Retinal pigment epithelial cell (primary cell): Measurements from ENCODE around the gene P2RY2.

Experiments
- DNase-seq: peaks from one replicate; pipeline ENCODE4 v3.0.0-alpha.2; 2010; ENCODE audit warnings: low read depth
- H3K4me3 ChIP-seq: 2 replicates; pipeline ENCODE4 v1.5.1; 2011; ENCODE audit warnings: mild to moderate bottlenecking, low read length, control low read depth, moderate library complexity
- TF ChIP-seq, protein P1 (sequence below): conservative IDR thresholded peaks from 2 replicates; pipeline ENCODE4 v1.5.1; 2011; ENCODE audit warnings: low read depth, low read length, control low read depth, inconsistent platforms

The P2RY2 gene

DNA sequence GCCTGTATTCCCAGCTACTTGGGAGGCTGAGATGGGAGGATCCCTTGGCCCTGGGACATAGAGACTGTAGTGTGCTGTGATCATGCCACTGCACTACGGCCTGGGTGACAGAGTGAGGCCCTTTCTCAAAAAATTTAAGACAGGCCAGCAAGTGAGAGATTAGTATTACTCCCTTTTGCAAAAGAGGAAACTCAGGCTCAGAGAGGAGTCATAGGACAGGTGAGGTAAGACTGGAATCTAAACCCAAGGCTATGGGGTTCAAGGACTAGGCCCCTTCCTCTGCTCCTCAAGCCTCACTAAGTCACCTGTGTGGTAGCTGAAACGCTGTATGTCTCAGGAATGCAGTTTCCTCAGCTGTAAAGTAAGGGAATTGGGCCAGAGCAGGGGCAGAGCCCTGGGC, 1.6 kb upstream of the P2RY2 start:
- H3K4me3 ChIP-seq: no peak overlapping the region
- TF ChIP-seq, protein P1, sequence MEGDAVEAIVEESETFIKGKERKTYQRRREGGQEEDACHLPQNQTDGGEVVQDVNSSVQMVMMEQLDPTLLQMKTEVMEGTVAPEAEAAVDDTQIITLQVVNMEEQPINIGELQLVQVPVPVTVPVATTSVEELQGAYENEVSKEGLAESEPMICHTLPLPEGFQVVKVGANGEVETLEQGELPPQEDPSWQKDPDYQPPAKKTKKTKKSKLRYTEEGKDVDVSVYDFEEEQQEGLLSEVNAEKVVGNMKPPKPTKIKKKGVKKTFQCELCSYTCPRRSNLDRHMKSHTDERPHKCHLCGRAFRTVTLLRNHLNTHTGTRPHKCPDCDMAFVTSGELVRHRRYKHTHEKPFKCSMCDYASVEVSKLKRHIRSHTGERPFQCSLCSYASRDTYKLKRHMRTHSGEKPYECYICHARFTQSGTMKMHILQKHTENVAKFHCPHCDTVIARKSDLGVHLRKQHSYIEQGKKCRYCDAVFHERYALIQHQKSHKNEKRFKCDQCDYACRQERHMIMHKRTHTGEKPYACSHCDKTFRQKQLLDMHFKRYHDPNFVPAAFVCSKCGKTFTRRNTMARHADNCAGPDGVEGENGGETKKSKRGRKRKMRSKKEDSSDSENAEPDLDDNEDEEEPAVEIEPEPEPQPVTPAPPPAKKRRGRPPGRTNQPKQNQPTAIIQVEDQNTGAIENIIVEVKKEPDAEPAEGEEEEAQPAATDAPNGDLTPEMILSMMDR: no peak
- no peak for DNase-seq

GRCh38 chr11:73217131-73217809, 811 bp upstream of the P2RY2 start:
- no peak for DNase-seq
- TF ChIP-seq, protein P1: no peak
- no peak overlapping the region for H3K4me3 ChIP-seq

DNA sequence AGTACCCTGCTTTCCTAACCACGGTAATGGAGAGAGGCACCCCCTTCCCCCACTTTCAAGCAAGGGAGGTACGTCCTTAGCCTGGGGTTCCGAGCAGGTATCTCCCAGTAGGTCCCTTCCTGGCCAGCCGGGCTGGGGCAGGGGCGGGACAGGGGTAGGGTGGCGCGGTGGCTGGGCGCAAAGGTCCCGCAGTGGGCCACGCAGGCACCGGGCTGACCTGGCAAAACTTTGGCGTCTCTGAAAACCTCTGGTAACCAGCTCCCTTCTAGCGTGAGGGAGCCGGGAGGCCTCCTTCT, 323 bp upstream of the P2RY2 start:
- DNase-seq: no peak

DNA sequence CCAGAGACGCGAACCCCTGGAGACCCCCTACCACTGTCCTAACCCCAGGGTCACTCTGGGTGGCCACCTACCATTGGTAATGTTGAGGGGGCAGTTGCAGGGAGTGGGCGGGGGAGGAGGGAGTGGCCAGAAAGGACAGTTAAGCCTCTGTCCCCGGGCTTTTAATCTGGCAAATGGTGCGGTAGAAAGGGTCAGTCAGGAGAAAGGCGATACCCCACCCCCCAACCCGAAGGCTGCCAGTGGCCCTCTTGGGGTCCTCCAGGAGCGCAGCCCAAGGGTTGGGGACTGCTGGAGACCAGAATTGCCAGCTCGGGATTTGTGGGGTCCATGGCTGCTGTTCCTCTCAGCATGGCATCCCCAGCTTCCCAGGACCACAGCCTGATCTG, 742 bp downstream of the P2RY2 start:
- TF ChIP-seq, protein P1: no peak
- H3K4me3 ChIP-seq: peak overlapping the region; percentile 58
- DNase-seq: no peak

More for the DNA sequence above, 323 bp upstream of the P2RY2 start:
- peak overlapping the region; percentile 58 for H3K4me3 ChIP-seq
- TF ChIP-seq, protein P1: no peak

DNA sequence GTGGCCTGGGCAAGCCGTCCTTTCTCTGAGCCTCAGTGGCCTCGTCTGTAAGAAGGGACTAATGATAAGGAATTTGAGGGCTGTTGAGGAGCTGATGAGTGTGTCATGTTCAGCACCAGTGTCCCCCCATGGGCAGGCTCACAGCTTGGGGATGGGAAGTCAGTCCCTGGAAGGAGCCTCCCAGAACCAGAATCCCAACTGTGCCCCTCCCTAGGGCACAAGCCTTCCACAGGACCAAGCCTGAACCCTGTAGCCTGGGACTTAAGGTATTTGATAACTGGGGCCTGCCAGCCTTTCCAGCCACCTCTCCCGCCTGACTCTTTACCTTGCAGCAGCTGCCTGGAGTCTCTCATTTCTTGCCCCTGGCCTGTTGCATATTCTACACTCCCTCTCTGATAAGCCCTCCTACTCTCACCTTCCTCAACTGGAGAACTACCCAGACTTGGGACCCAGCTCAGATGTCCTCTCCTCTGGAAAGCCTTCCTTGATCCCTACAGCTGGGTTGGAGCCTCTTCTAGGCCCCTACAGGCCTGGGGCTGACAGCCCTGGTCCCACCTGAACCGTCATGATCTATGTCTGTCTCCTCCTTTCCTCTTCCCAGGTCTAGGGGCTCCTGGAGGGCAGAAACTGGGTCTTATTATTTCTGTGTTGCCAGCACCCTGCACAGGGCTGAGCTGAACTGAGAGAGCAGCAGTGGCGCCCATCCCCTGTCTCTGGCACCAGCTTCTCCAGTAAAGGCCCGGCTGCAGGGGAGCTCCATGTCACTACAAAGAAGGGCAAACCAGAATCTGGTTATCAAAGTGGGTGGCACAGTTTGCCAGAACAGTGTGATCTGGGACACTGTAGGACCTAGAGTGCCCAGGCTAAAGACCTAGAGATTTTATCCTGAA, 1.6 kb downstream of the P2RY2 start:
- H3K4me3 ChIP-seq: no peak overlapping the region
- TF ChIP-seq, protein P1: no peak

GRCh38 chr11:73221451-73221850, 3.4 kb downstream of the P2RY2 start:
- no peak overlapping the region for H3K4me3 ChIP-seq
- TF ChIP-seq, protein P1: no peak
- no peak for DNase-seq

More for the DNA sequence above, 1.6 kb downstream of the P2RY2 start:
- no peak for DNase-seq

DNA sequence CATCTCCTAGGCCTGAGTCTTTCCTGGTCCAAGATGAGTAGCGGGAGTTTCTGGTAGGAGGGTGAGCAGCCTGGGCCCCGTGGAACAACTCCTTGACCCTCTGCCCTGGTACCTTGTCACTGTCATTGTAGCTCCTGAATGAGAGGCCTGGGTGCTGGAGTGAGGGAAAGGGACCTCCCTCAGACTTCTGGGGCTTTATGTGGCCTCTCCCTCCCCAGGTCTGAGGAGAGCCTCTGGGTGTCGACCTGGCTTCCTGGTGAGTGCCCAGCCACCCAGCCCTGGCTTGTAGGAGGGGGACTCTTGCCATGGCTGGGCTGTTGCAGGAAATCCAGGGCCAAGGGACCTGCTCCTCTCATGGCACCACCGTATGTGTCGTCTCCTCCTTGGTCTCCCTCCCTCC, 3.9 kb downstream of the P2RY2 start:
- TF ChIP-seq, protein P1: no peak
- no peak overlapping the region for H3K4me3 ChIP-seq
- no peak for DNase-seq
